ENCODE data around the gene PADI6. TPM values are rescaled to one million over a fixed set of nuclear protein-coding genes. Genes with fewer than 3 reads are reported as not detected.

The PADI6 gene
- total and polyA plus RNA-seq, 9 of the 15 experiments (the other 6 are each of a cell fraction or from before 2014, with no cell fraction given): not detected

- TF ChIP-seq ZNF639 (CRISPR knock-in tag; conservative IDR thresholded peaks at IDR 0.05 in 1 of 2, IDR thresholded peaks at IDR 0.05 in 1 of 2): peak in 1 of 2 experiments; percentile 94; a peak in 2 of 4 replicates
- peak; percentile 60 for TF ChIP-seq CCNT2 (IDR thresholded peaks at IDR 0.05; ENCODE audit: borderline replicate concordance, extremely low read depth, insufficient read length, low read depth, low read length)
- TF ChIP-seq PATZ1 (CRISPR knock-in tag; IDR thresholded peaks at IDR 0.05; ENCODE audit: borderline replicate concordance): no peak
- TF ChIP-seq YBX1 (IDR thresholded peaks at IDR 0.05): no peak
- no peak for TF ChIP-seq RFX5 (IDR thresholded peaks at IDR 0.05; ENCODE audit: low read depth, low read length)
- peak; percentile 34; the same call in 1 of the 2 replicates for TF ChIP-seq RB1 (IDR thresholded peaks at IDR 0.05; ENCODE audit: low read depth)
- no peak for TF ChIP-seq CBFB (CRISPR knock-in tag; IDR thresholded peaks at IDR 0.05)
- peak; percentile 52; the same call in 1 of the 2 replicates for TF ChIP-seq MYC (IDR thresholded peaks at IDR 0.05; ENCODE audit: low read depth, low read length)
- no peak for TF ChIP-seq MYC (CRISPR knock-in tag; IDR thresholded peaks at IDR 0.05; ENCODE audit: borderline replicate concordance, low read depth)
- no peak for TF ChIP-seq POLR2A (conservative IDR thresholded peaks at IDR 0.05)
- no peak for TF ChIP-seq CTCF (IDR thresholded peaks at IDR 0.05 in 2 of 3, conservative IDR thresholded peaks at IDR 0.05 in 1 of 3; ENCODE audit: insufficient read depth in 2 of 3, low read depth in 1 of 3, low read length in 3 of 3)
- TF ChIP-seq GTF3C2 (IDR thresholded peaks at IDR 0.05; ENCODE audit: borderline replicate concordance, extremely low read depth, insufficient read length): no peak
Measured at GRCh38 chr1:17437580-17438317, 65.8 kb downstream of the PADI6 start (continued).
